NB4 (cell line): ENCODE data around the gene AP4M1.

Experiments
- CTCF ChIP-seq: IDR thresholded peaks from one replicate; pipeline ENCODE4 v1.5.1; 2012; ENCODE audit warnings: low read depth, low read length
- MAX ChIP-seq: IDR thresholded peaks from 2 replicates; pipeline ENCODE4 v1.6.1; 2011; ENCODE audit warnings: low read depth, low read length
- MYC ChIP-seq: IDR thresholded peaks from 2 replicates; pipeline ENCODE4 v1.6.1; 2011; ENCODE audit warnings: low read depth, low read length
- POLR2A ChIP-seq: IDR thresholded peaks from 2 replicates; pipeline ENCODE4 v1.6.1; 2011; ENCODE audit warnings: mild to moderate bottlenecking; ENCODE audit not compliant: insufficient read length; ENCODE audit errors: extremely low read depth

DNA sequence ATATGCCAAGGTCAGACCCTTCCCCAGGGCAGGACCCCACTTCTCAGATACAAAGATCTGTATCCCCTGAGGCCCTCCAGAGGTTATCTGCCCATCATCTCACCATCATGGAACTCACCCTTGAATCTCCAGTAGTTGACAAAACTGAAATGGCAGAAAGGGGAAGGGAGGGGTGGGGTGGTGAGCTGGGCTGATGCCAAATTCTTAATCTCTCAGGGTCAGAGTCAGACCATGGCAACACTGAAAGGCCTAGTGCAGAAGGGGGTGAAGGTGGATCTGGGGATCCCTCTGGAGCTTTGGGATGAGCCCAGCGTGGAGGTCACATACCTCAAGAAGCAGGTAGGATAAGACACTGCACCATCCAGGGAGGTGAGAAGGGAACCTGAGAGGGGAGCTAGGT is 21.1 kb downstream of the AP4M1 start:
- TF ChIP-seq CTCF = no peak
- no peak for TF ChIP-seq MAX
- no peak for TF ChIP-seq POLR2A
- no peak for TF ChIP-seq MYC
